ENCODE data around the gene RFTN1. TPM values are rescaled to one million over a fixed set of nuclear protein-coding genes. Genes with fewer than 3 reads are reported as not detected.

Gene RFTN1
- total and polyA plus RNA-seq, 10 of the 15 experiments (the other 5 are each of a cell fraction or from before 2014, with no cell fraction given): 20.6 to 213 (median 147) TPM

- Histone ChIP-seq H3K27me3 (replicated peaks in 1 of 2; ENCODE audit: control insufficient read depth in 2 of 2, insufficient read depth in 2 of 2, low read length in 1 of 2) (no peaks in the 10 kb centered on the region), H3K9ac (ENCODE audit: control insufficient read depth, insufficient read depth, low read length) (no peak overlapping the region), H3K27ac (ENCODE audit: control insufficient read depth, insufficient read depth) (no peak overlapping the region), H3K9me3 (replicated peaks; ENCODE audit: control insufficient read depth, insufficient read depth, low read length) (peaks cover 11% of the 10 kb centered on the region), H3K36me3 (ENCODE audit: control insufficient read depth in 2 of 2, insufficient read depth in 2 of 2, low read length in 1 of 2) (peaks cover 33 to 42% of the 10 kb centered on the region in 2 experiments), H3K4me1 (ENCODE audit: control insufficient read depth, insufficient read depth, low read length) (peaks cover 13% of the 10 kb centered on the region), H3K79me2 (ENCODE audit: control insufficient read depth, insufficient read depth, low read length) (peaks cover 64% of the 10 kb centered on the region), H3K4me2 (ENCODE audit: control insufficient read depth, insufficient read depth) (no peak overlapping the region), H3K4me3 (no peak overlapping the region), H2AFZ (ENCODE audit: control insufficient read depth, low read depth, low read length) (no peak overlapping the region), H4K20me1 (ENCODE audit: control insufficient read depth, insufficient read depth) (no peaks in the 10 kb centered on the region)
- ChIA-PET CTCF (no interaction called here), RAD21 (ENCODE audit: unreplicated experiment) (interaction anchor here (1.1 kb wide), 1 partner anchor 20 kb away, joined by 3 read pairs; no protein-coding TSS in a partner anchor), SMC1A (ENCODE audit: uncharacterized antibody, unreplicated experiment) (interaction anchor here (1.4 to 11.7 kb wide), 3 partner anchors 13 to 32 kb away, joined by 3 to 295 read pairs (median 4); partner anchors contain the start of gene RFTN1), POLR2A (interaction anchor here (0.7 kb wide), 1 partner anchor 31 kb away, joined by 3 read pairs; no protein-coding TSS in a partner anchor)
- intact Hi-C loops (cut with micrococcal nuclease; ENCODE audit: unreplicated experiment) (no loop called here), in situ Hi-C loops (cut with MboI) (no loop called here)
- ATAC-seq (no peak), FAIRE-seq (no peak), DNase-seq (ENCODE audit: low read depth, low spot score) (no peak)
- no TSS peak for BruUV-seq (replicated peaks)
- WGBS (ENCODE audit: insufficient coverage, insufficient replicate concordance, low lambda C conversion rate, missing lambda C conversion rate): 64% methylated on average over 7 of the region's 7 CpGs
- TF ChIP-seq ETV6 (conservative IDR thresholded peaks at IDR 0.05 in 1 of 2, IDR thresholded peaks at IDR 0.05 in 1 of 2; ENCODE audit: borderline replicate concordance in 1 of 2, low read depth in 1 of 2): no peak
- TF ChIP-seq BCL11A (IDR thresholded peaks at IDR 0.05; ENCODE audit: low read depth, low read length): no peak
- TF ChIP-seq HDGF (IDR thresholded peaks at IDR 0.05): no peak
- no peak for TF ChIP-seq PML (IDR thresholded peaks at IDR 0.05; ENCODE audit: low read length)
- no peak for TF ChIP-seq SP1 (IDR thresholded peaks at IDR 0.05; ENCODE audit: low read depth, low read length)
- TF ChIP-seq CHD4 (IDR thresholded peaks at IDR 0.05): no peak
- TF ChIP-seq STAT1 (conservative IDR thresholded peaks at IDR 0.05): no peak
- TF ChIP-seq, protein P1, sequence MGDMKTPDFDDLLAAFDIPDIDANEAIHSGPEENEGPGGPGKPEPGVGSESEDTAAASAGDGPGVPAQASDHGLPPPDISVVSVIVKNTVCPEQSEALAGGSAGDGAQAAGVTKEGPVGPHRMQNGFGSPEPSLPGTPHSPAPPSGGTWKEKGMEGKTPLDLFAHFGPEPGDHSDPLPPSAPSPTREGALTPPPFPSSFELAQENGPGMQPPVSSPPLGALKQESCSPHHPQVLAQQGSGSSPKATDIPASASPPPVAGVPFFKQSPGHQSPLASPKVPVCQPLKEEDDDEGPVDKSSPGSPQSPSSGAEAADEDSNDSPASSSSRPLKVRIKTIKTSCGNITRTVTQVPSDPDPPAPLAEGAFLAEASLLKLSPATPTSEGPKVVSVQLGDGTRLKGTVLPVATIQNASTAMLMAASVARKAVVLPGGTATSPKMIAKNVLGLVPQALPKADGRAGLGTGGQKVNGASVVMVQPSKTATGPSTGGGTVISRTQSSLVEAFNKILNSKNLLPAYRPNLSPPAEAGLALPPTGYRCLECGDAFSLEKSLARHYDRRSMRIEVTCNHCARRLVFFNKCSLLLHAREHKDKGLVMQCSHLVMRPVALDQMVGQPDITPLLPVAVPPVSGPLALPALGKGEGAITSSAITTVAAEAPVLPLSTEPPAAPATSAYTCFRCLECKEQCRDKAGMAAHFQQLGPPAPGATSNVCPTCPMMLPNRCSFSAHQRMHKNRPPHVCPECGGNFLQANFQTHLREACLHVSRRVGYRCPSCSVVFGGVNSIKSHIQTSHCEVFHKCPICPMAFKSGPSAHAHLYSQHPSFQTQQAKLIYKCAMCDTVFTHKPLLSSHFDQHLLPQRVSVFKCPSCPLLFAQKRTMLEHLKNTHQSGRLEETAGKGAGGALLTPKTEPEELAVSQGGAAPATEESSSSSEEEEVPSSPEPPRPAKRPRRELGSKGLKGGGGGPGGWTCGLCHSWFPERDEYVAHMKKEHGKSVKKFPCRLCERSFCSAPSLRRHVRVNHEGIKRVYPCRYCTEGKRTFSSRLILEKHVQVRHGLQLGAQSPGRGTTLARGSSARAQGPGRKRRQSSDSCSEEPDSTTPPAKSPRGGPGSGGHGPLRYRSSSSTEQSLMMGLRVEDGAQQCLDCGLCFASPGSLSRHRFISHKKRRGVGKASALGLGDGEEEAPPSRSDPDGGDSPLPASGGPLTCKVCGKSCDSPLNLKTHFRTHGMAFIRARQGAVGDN (IDR thresholded peaks at IDR 0.05): no peak
- no peak for TF ChIP-seq KAT2A (conservative IDR thresholded peaks at IDR 0.05; ENCODE audit: control insufficient read depth, low read depth, low read length)
- no peak for TF ChIP-seq RAD51 (IDR thresholded peaks at IDR 0.05)
Measured at GRCh38 chr3:16474920-16475319, 38.6 kb downstream of the RFTN1 start.
